CD4-positive, alpha-beta T cell (primary cell): ENCODE results near the gene BPIFB2. TPM values are rescaled to one million over a fixed set of nuclear protein-coding genes. Genes with fewer than 3 reads are reported as not detected.

Experiments
- ATAC-seq: fragments of 200-7000 bp; cut with Tn5 transposase; one replicate; pipeline ENCODE4 v1.10.0; 2022; ENCODE audit warnings: mild to moderate bottlenecking; ENCODE audit not compliant: poor library complexity
- CTCF ChIA-PET: fragments of 350-600 bp; sonication (Branson Sonifier 250); formaldehyde crosslinking; loops from one replicate; lab custom pipeline; 2021; ENCODE audit warnings: antibody characterized with exemption, inconsistent platforms; lab: Charles Lee
- POLR2A ChIA-PET: fragments of 350-600 bp; sonication (Branson Sonifier 250); formaldehyde crosslinking; loops from one replicate; lab custom pipeline; 2021; ENCODE audit warnings: antibody characterized with exemption, inconsistent platforms; lab: Charles Lee
- DNase-seq, 14 experiments: peaks; one replicate each; pipeline ENCODE4 v3.0.0-alpha.2; 2013 to 2020; ENCODE audit warnings: mixed read lengths in 2 of 14
- H3K27ac ChIP-seq, 2 donors: one replicate each; pipeline versions ENCODE4 v1.5.1 to v1.7.0; 2013; ENCODE audit warnings: low read length in 2 of 2, low read depth in 1 of 2, mild to moderate bottlenecking in 1 of 2
- H3K27me3 ChIP-seq, 2 experiments: 1 replicate in 1 of 2; 2 replicates in 1 of 2; pipeline versions ENCODE4 v1.6.1 to v1.7.0; 2013; ENCODE audit warnings: low read length in 2 of 2, control low read depth in 1 of 2, mild to moderate bottlenecking in 1 of 2, moderate library complexity in 1 of 2; ENCODE audit not compliant: insufficient read depth in 2 of 2, control insufficient read depth in 1 of 2
- H3K36me3 ChIP-seq: one replicate; pipeline ENCODE4 v1.6.1; 2013; ENCODE audit warnings: low read length, control low read depth; ENCODE audit not compliant: insufficient read depth
- H3K4me1 ChIP-seq: one replicate; pipeline ENCODE4 v1.6.1; 2013; ENCODE audit warnings: low read length, control low read depth; ENCODE audit not compliant: insufficient read depth
- H3K4me3 ChIP-seq: one replicate; pipeline ENCODE4 v1.5.1; 2013; ENCODE audit warnings: mild to moderate bottlenecking, low read length, moderate library complexity
- H3K9me3 ChIP-seq, 2 experiments: 1 replicate in 1 of 2; 2 replicates in 1 of 2; pipeline versions ENCODE4 v1.6.1 to v1.7.0; 2013; ENCODE audit warnings: low read length in 2 of 2, mild to moderate bottlenecking in 2 of 2, control low read depth in 1 of 2, moderate library complexity in 1 of 2; ENCODE audit not compliant: control insufficient read depth in 1 of 2, insufficient read depth in 1 of 2
- H3K27ac Mint-ChIP-seq: one replicate; pipeline ENCODE4 v1.8.0; 2020; ENCODE audit warnings: mixed read lengths
- H3K27me3 Mint-ChIP-seq: one replicate; pipeline ENCODE4 v1.8.0; 2021; ENCODE audit warnings: mixed read lengths
- H3K36me3 Mint-ChIP-seq: one replicate; pipeline ENCODE4 v1.8.0; 2021; ENCODE audit warnings: low read depth, mixed read lengths
- H3K4me1 Mint-ChIP-seq: one replicate; pipeline ENCODE4 v1.8.0; 2021; ENCODE audit warnings: low read depth, mixed read lengths
- H3K4me3 Mint-ChIP-seq: one replicate; pipeline ENCODE4 v1.8.0; 2020; ENCODE audit warnings: mild to moderate bottlenecking, mixed read lengths
- H3K9me3 Mint-ChIP-seq: one replicate; pipeline ENCODE4 v1.8.0; 2020; ENCODE audit warnings: mixed read lengths
- CTCF ChIP-seq: fragments of 200-600 bp; IDR thresholded peaks from one replicate; pipeline ENCODE4 v1.8.0; 2022; ENCODE audit warnings: antibody characterized with exemption, mild to moderate bottlenecking
- intact Hi-C, 2 experiments: fragments of 100-400 bp; cut with DNase I in 1 of 2; cut with micrococcal nuclease in 1 of 2; formaldehyde crosslinking; loops; one replicate each; pipeline versions ENCODE4 v1.15.1 to v1.9.0; 2023 to 2025; cut with DNase I, micrococcal nuclease
- total RNA-seq, 174 experiments: library from RNA in 2 of 174; stranded (reverse) in 2 of 174; gene quantifications; one replicate each; pipeline ENCODE4 v1.2.3 and lab custom pipeline; 2021 to 2026

Gene BPIFB2
- total RNA-seq, 2 experiments from 2014 or later, result not detected

- no peak overlapping the region for H3K4me3 Mint-ChIP-seq
- H3K9me3 Mint-ChIP-seq, result peaks cover 2% of the 10 kb centered on the region
- TF ChIP-seq CTCF, result no peak
- no peak overlapping the region for H3K4me3 ChIP-seq
- CTCF ChIA-PET, result interaction anchor here (1.8 kb wide), 1 partner anchor 61 kb away, joined by 11 read pairs; no protein-coding TSS in a partner anchor
- no peak for DNase-seq
- H3K4me1 ChIP-seq, result peaks cover 18% of the 10 kb centered on the region
- peaks cover 28% of the 10 kb centered on the region for H3K4me1 Mint-ChIP-seq
- no peak overlapping the region for H3K27ac Mint-ChIP-seq
- H3K36me3 Mint-ChIP-seq, result no peaks in the 10 kb centered on the region
- POLR2A ChIA-PET, result interaction anchor here (2.4 kb wide), 1 partner anchor 39 kb away, joined by 7 read pairs; no protein-coding TSS in a partner anchor
- H3K27ac ChIP-seq, result no peak overlapping the region
- H3K27me3 ChIP-seq, result no peaks in the 10 kb centered on the region
- no peaks in the 10 kb centered on the region for H3K36me3 ChIP-seq
- H3K9me3 ChIP-seq, result peaks cover 0 to 13% of the 10 kb centered on the region in 2 experiments
- no peak for ATAC-seq
- intact Hi-C loops, result loop anchor here (1.0 to 5.0 kb wide), 2 partner anchors 39 to 104 kb away; no protein-coding TSS in a partner anchor
- H3K27me3 Mint-ChIP-seq, result no peaks in the 10 kb centered on the region
These were observed 1.4 kb upstream of the BPIFB2 start for GRCh38 chr20:33005908-33006775.

- H3K9me3 ChIP-seq, result peaks cover 0 to 13% of the 10 kb centered on the region in 2 experiments
These were observed 628 bp upstream of the BPIFB2 start for GRCh38 chr20:33006776-33007375.

More at GRCh38 chr20:33006776-33007375, 628 bp upstream of the BPIFB2 start:
- ATAC-seq, result no peak
- peaks cover 22% of the 10 kb centered on the region for H3K4me1 Mint-ChIP-seq
- no peak for DNase-seq
- TF ChIP-seq CTCF, result no peak
- Histone ChIP-seq H3K4me3 (no peak overlapping the region), H3K27ac (no peak overlapping the region), H3K27me3 (no peaks in the 10 kb centered on the region), H3K36me3 (no peaks in the 10 kb centered on the region), H3K4me1 (peaks cover 18% of the 10 kb centered on the region)
- H3K4me3 Mint-ChIP-seq, result no peak overlapping the region
- H3K9me3 Mint-ChIP-seq, result peaks cover 2% of the 10 kb centered on the region
- H3K36me3 Mint-ChIP-seq, result no peaks in the 10 kb centered on the region
- ChIA-PET POLR2A (no interaction called here), CTCF (no interaction called here)
- H3K27me3 Mint-ChIP-seq, result no peaks in the 10 kb centered on the region
- intact Hi-C loops, result loop anchor here in 1 of 2 experiments (5.0 kb wide), 1 partner anchor 40 kb away; no protein-coding TSS in a partner anchor
- no peak overlapping the region for H3K27ac Mint-ChIP-seq
